GM12878 (cell line): Measurements from ENCODE around the gene TOLLIP. TPM values are rescaled to one million over a fixed set of nuclear protein-coding genes. Genes with fewer than 3 reads are reported as not detected.

Experiments
- ATAC-seq: fragments of 200-7000 bp; cut with Tn5 transposase; 3 replicates; pipeline ENCODE4 v1.9.1; 2020; ENCODE audit warnings: mild to moderate bottlenecking, moderate library complexity
- BruUV-seq: library from RNA; stranded (reverse); fragments of 400-500 nt; replicated peaks from 2 replicates; lab custom pipeline; 2021; lab: Mats Ljungman, UMichigan
- CTCF ChIA-PET: fragments of 300-600 bp; sonication (Branson Sonifier 250); formaldehyde crosslinking; extraction: SDS; loops from one replicate; lab custom pipeline; 2021; ENCODE audit warnings: inconsistent platforms; lab: Yijun Ruan, JAX
- POLR2A ChIA-PET: fragments of 350-600 bp; formaldehyde crosslinking; extraction: SDS; loops from one replicate; lab custom pipeline; 2021; ENCODE audit warnings: inconsistent platforms; lab: Charles Lee
- RAD21 ChIA-PET: fragments of 300-600 bp; sonication (Branson Sonifier 250); formaldehyde crosslinking; loops from one replicate; lab custom pipeline; 2023; ENCODE audit warnings: antibody characterized with exemption; ENCODE audit not compliant: unreplicated experiment; lab: Charles Lee
- SMC1A ChIA-PET: fragments of 300-600 bp; sonication (Branson Sonifier 250); formaldehyde crosslinking; loops from one replicate; lab custom pipeline; 2023; ENCODE audit not compliant: unreplicated experiment, uncharacterized antibody; lab: Charles Lee
- DNase-seq: peaks from one replicate; pipeline ENCODE4 v3.0.0-alpha.2; 2011; ENCODE audit warnings: low read depth, low spot score
- FAIRE-seq: peaks from 3 replicates; lab custom pipeline; 2011; peaks lifted over from hg19 to GRCh38; lab: Jason Lieb, UNC
- H2AFZ ChIP-seq: 2 replicates; pipeline ENCODE4 v1.6.0; 2011; ENCODE audit warnings: low read depth, low read length, control low read depth; ENCODE audit not compliant: control insufficient read depth
- H3K27ac ChIP-seq: 2 replicates; pipeline ENCODE4 v1.5.1; 2011; ENCODE audit warnings: control low read depth; ENCODE audit not compliant: control insufficient read depth, insufficient read depth
- H3K27me3 ChIP-seq, 2 experiments: replicated peaks in 1 of 2; 2 replicates each; pipeline versions ENCODE4 v1.6.0 to v1.6.1; 2011; ENCODE audit warnings: low read length in 1 of 2; ENCODE audit not compliant: control insufficient read depth in 2 of 2, insufficient read depth in 2 of 2
- H3K36me3 ChIP-seq, 2 experiments: 2 replicates each; pipeline ENCODE4 v1.5.1; 2011; ENCODE audit warnings: low read length in 1 of 2; ENCODE audit not compliant: control insufficient read depth in 2 of 2, insufficient read depth in 2 of 2
- H3K4me1 ChIP-seq: 2 replicates; pipeline ENCODE4 v1.6.1; 2011; ENCODE audit warnings: mild to moderate bottlenecking, low read length, moderate library complexity, mixed read lengths; ENCODE audit not compliant: control insufficient read depth, insufficient read depth
- H3K4me2 ChIP-seq: 2 replicates; pipeline ENCODE4 v1.6.0; 2011; ENCODE audit warnings: control low read depth; ENCODE audit not compliant: control insufficient read depth, insufficient read depth
- H3K4me3 ChIP-seq: fragments of 200-600 bp; sonication (generic); 2 replicates; pipeline ENCODE4 v1.5.1; 2016
- H3K79me2 ChIP-seq: 2 replicates; pipeline ENCODE4 v1.6.0; 2011; ENCODE audit warnings: low read length; ENCODE audit not compliant: control insufficient read depth, insufficient read depth
- H3K9ac ChIP-seq: 2 replicates; pipeline ENCODE4 v1.8.0; 2011; ENCODE audit warnings: low read length, control low read depth, mixed read lengths; ENCODE audit not compliant: control insufficient read depth, insufficient read depth
- H3K9me3 ChIP-seq: replicated peaks from 3 replicates; pipeline ENCODE4 v1.5.1; 2011; ENCODE audit warnings: mild to moderate bottlenecking, low read length; ENCODE audit not compliant: control insufficient read depth, insufficient read depth
- H4K20me1 ChIP-seq: 2 replicates; pipeline ENCODE4 v1.6.0; 2011; ENCODE audit not compliant: control insufficient read depth, insufficient read depth
- ASH2L ChIP-seq: fragments of 300-600, 200-600 bp; sonication (generic); IDR thresholded peaks from 2 replicates; pipeline ENCODE4 v1.6.1; 2017; ENCODE audit warnings: low read depth, mild to moderate bottlenecking, borderline replicate concordance
- CBFB ChIP-seq: IDR thresholded peaks from 2 replicates; pipeline ENCODE4 v1.6.1; 2016; ENCODE audit warnings: antibody characterized with exemption, low read depth
- E4F1 ChIP-seq: fragments of 450-650 bp; IDR thresholded peaks from 2 replicates; pipeline ENCODE4 v1.6.1; 2018; ENCODE audit warnings: borderline replicate concordance, mild to moderate bottlenecking; ENCODE audit not compliant: partially characterized antibody
- FOXM1 ChIP-seq: IDR thresholded peaks from 2 replicates; pipeline ENCODE4 v1.6.1; 2012; ENCODE audit warnings: low read depth, mild to moderate bottlenecking, inconsistent platforms, low read length, moderate library complexity
- IRF4 ChIP-seq: IDR thresholded peaks from 2 replicates; pipeline ENCODE4 v1.6.1; 2011; ENCODE audit warnings: low read depth, low read length
- IRF5 ChIP-seq: fragments of 450-650 bp; IDR thresholded peaks from 2 replicates; pipeline ENCODE4 v1.6.1; 2017; ENCODE audit warnings: borderline replicate concordance
- MXI1 ChIP-seq: fragments of 150-350 bp; IDR thresholded peaks from 2 replicates; pipeline ENCODE4 v1.6.1; 2011; ENCODE audit warnings: low read depth, mild to moderate bottlenecking, inconsistent platforms, low read length, improper control_type of control experiment
- PBX3 ChIP-seq: IDR thresholded peaks from 2 replicates; pipeline ENCODE4 v1.6.1; 2011; ENCODE audit warnings: mild to moderate bottlenecking, low read depth, low read length, moderate library complexity; ENCODE audit not compliant: insufficient replicate concordance
- REST ChIP-seq: IDR thresholded peaks from 2 replicates; pipeline ENCODE4 v1.6.1; 2012; ENCODE audit warnings: mild to moderate bottlenecking, low read depth, low read length
- USF1 ChIP-seq: IDR thresholded peaks from 2 replicates; pipeline ENCODE4 v1.6.1; 2011; ENCODE audit warnings: borderline replicate concordance, low read depth, mild to moderate bottlenecking, moderate library complexity, mixed read lengths, low read length; ENCODE audit not compliant: insufficient read depth; ENCODE audit errors: extremely low read length
- ZBED1 ChIP-seq: IDR thresholded peaks from 2 replicates; pipeline ENCODE4 v1.6.1; 2016; ENCODE audit warnings: borderline replicate concordance
- ZNF207 ChIP-seq: fragments of 450-650 bp; IDR thresholded peaks from 2 replicates; pipeline ENCODE4 v1.6.1; 2014; ENCODE audit warnings: antibody characterized with exemption, mild to moderate bottlenecking, borderline replicate concordance
- WGBS: methylation state at CpG from one replicate; pipeline ENCODE4 v1.1.6; 2016; ENCODE audit warnings: low lambda C conversion rate; ENCODE audit not compliant: insufficient replicate concordance, insufficient coverage; ENCODE audit errors: missing lambda C conversion rate; 5-methylcytosine and 5-hydroxymethylcytosine counted together
- in situ Hi-C: fragments of 300-500 bp; cut with MboI; formaldehyde crosslinking; loops from 9 replicates; pipeline ENCODE4 v1.14.3; 2018; ENCODE audit warnings: mixed read lengths
- intact Hi-C: fragments of 100-400 bp; cut with micrococcal nuclease; formaldehyde crosslinking; loops from one replicate; pipeline ENCODE4 v1.14.2; 2022; ENCODE audit not compliant: unreplicated experiment
- polyA plus RNA-seq, 11 experiments: library from polyadenylated mRNA; depleted of rRNA in 4 of 11; unstranded in 6 of 11; stranded (reverse) in 5 of 11; fragments of >200 nt; fragmentation: Nextera tagmentation in 4 of 11; fragmentation: Illumina TruSeq in 1 of 11; extraction: Ambion mirVana in 4 of 11; extraction: Trizol in 1 of 11; gene quantifications; 1 replicate in 1 of 11; 2 replicates in 10 of 11; pipeline versions ENCODE4 v1.2.1 to v1.2.3, GENCODE V29; 2011 to 2016; ENCODE audit warnings: inconsistent platforms in 2 of 11, missing spikeins in 2 of 11, low read depth in 1 of 11
- total RNA-seq, 4 experiments: library from RNA; depleted of rRNA in 3 of 4; stranded (reverse); fragments of >200 nt in 3 of 4; fragmentation: Illumina TruSeq in 1 of 4; extraction: Trizol in 1 of 4; gene quantifications; 2 replicates each; pipeline versions ENCODE4 v1.2.1 to v1.2.3, GENCODE V29; 2013 to 2021

Gene TOLLIP
- total and polyA plus RNA-seq, 10 of the 15 experiments (the other 5 are each of a cell fraction or from before 2014, with no cell fraction given) = 0.47 to 39.5 (median 21.6) TPM

GRCh38 chr11:1323774-1324173 lies 14.3 kb upstream of the TOLLIP start:
- no peak overlapping the region for H3K9ac ChIP-seq
- ChIA-PET CTCF (no interaction called here), SMC1A (no interaction called here), RAD21 (no interaction called here), POLR2A (no interaction called here)
- in situ Hi-C loops (no loop called here), intact Hi-C loops (no loop called here)
- DNase-seq (no peak), FAIRE-seq (no peak), ATAC-seq (no peak)
- no TSS peak for BruUV-seq
- H3K4me2 ChIP-seq = no peak overlapping the region
- TF ChIP-seq FOXM1 (no peak), IRF4 (no peak), ZNF207 (no peak), PBX3 (no peak), ASH2L (no peak), IRF5 (no peak), ZBED1 (no peak), REST (no peak), MXI1 (no peak), E4F1 (no peak), USF1 (no peak), CBFB (no peak)
- no peaks in the 10 kb centered on the region for H3K79me2 ChIP-seq
- no peaks in the 10 kb centered on the region for H3K27me3 ChIP-seq
- H3K4me3 ChIP-seq = no peak overlapping the region
- peaks cover 4% of the 10 kb centered on the region for H3K9me3 ChIP-seq
- no peaks in the 10 kb centered on the region for H3K36me3 ChIP-seq
- H2AFZ ChIP-seq = no peak overlapping the region
- H3K27ac ChIP-seq = no peak overlapping the region
- no peaks in the 10 kb centered on the region for H3K4me1 ChIP-seq
- H4K20me1 ChIP-seq = no peaks in the 10 kb centered on the region
- WGBS = 2% methylated on average over 3 of the region's 3 CpGs
